ENCODE data around the gene SBNO2. TPM values are rescaled to one million over a fixed set of nuclear protein-coding genes. Genes with fewer than 3 reads are reported as not detected.

SBNO2 gene
- polyA plus RNA-seq, 1 of the 3 experiments (the other 2 are of a cell fraction): 18.3 TPM

GRCh38 chr19:1150333-1151036, 23.6 kb downstream of the SBNO2 start:
- no peak for DNase-seq
- 90% methylated on average over 2 of the region's 33 CpGs for WGBS (ENCODE audit: low lambda C conversion rate)
- Histone ChIP-seq H3K4me2 (no peak overlapping the region), H3K9ac (no peak overlapping the region), H3K9me2 (no peaks in the 10 kb centered on the region), H4K20me1 (ENCODE audit: insufficient read depth) (peaks cover 13% of the 10 kb centered on the region), H3K4me3 (ENCODE audit: low read depth in 2 of 2, low read length in 1 of 2) (no peak overlapping the region), H3K9me3 (no peaks in the 10 kb centered on the region), H3K4me1 (ENCODE audit: control insufficient read depth in 1 of 2, insufficient read depth in 2 of 2, low read depth in 1 of 2, low read length in 1 of 2) (peaks cover 0 to 11% of the 10 kb centered on the region in 2 experiments; a peak in 1 of 4 replicates), H3K36me3 (replicated peaks in 1 of 2; ENCODE audit: control insufficient read depth in 1 of 2, insufficient read depth in 2 of 2, low read length in 1 of 2) (peaks cover 0 to 10% of the 10 kb centered on the region in 2 experiments), H3K27me3 (ENCODE audit: insufficient read depth) (no peaks in the 10 kb centered on the region), H3K27ac (ENCODE audit: low read depth in 2 of 2, low read length in 1 of 2) (no peak overlapping the region), H2AFZ (ENCODE audit: low read depth) (no peak overlapping the region), H3F3A (replicated peaks; ENCODE audit: insufficient read depth) (no peaks in the 10 kb centered on the region), H3K79me2 (ENCODE audit: insufficient read depth) (peaks cover 1% of the 10 kb centered on the region; the same call in 1 of the 2 replicates)
- TF ChIP-seq JUND (IDR thresholded peaks at IDR 0.05) (no peak), POLR2AphosphoS5 (IDR thresholded peaks at IDR 0.05; ENCODE audit: low read depth, low read length) (no peak), TAF1 (IDR thresholded peaks at IDR 0.05; ENCODE audit: borderline replicate concordance, low read depth, low read length) (no peak), PBX3 (IDR thresholded peaks at IDR 0.05) (no peak), GATA2 (CRISPR knock-in tag; IDR thresholded peaks at IDR 0.05) (no peak), FOXM1 (IDR thresholded peaks at IDR 0.05; ENCODE audit: low read depth) (no peak), EP300 (IDR thresholded peaks at IDR 0.05; ENCODE audit: borderline replicate concordance in 1 of 2, low read depth in 1 of 2, low read length in 1 of 2) (no peak), EZH2phosphoT487 (IDR thresholded peaks at IDR 0.05; ENCODE audit: borderline replicate concordance, low read depth) (no peak), NRF1 (IDR thresholded peaks at IDR 0.05; ENCODE audit: low read depth, low read length) (no peak), ZBTB33 (IDR thresholded peaks at IDR 0.05; ENCODE audit: borderline replicate concordance, low read depth) (no peak), CHD2 (IDR thresholded peaks at IDR 0.05; ENCODE audit: low read length, partially characterized antibody) (no peak), RCOR1 (IDR thresholded peaks at IDR 0.05; ENCODE audit: low read length) (no peak), NFIC (IDR thresholded peaks at IDR 0.05; ENCODE audit: borderline replicate concordance) (no peak), FOSL2 (IDR thresholded peaks at IDR 0.05; ENCODE audit: borderline replicate concordance, low read depth) (no peak), MXI1 (IDR thresholded peaks at IDR 0.05; ENCODE audit: low read depth, low read length) (no peak)
- POLR2A ChIA-PET: no interaction called here
- CTCF ChIA-PET: no interaction called here

All from SK-N-SH (cell line).